Coronary artery (tissue), 2 donors: ENCODE data around the gene ASAP3.
A peak's percentile ranks its signal among the peaks of the same experiment; 100 is the strongest.

Source experiments
- DNase-seq: peaks from one replicate; pipeline ENCODE4 v3.0.0-alpha.2; 2017; ENCODE audit warnings: low spot score
- H3K27ac ChIP-seq, 2 donors: fragments of 200-600 bp; sonication (generic); one replicate each; pipeline ENCODE4 v1.5.1; 2016 to 2019
- H3K4me3 ChIP-seq: fragments of 200-600 bp; sonication (generic); 2 replicates; pipeline ENCODE4 v1.5.1; 2016; ENCODE audit warnings: mild to moderate bottlenecking, moderate library complexity
- TF ChIP-seq, protein P1 (sequence below): fragments of 200-600 bp; sonication (generic); IDR thresholded peaks from one replicate; pipeline ENCODE4 v1.5.1; 2019; ENCODE audit warnings: antibody characterized with exemption

ASAP3 gene

DNA sequence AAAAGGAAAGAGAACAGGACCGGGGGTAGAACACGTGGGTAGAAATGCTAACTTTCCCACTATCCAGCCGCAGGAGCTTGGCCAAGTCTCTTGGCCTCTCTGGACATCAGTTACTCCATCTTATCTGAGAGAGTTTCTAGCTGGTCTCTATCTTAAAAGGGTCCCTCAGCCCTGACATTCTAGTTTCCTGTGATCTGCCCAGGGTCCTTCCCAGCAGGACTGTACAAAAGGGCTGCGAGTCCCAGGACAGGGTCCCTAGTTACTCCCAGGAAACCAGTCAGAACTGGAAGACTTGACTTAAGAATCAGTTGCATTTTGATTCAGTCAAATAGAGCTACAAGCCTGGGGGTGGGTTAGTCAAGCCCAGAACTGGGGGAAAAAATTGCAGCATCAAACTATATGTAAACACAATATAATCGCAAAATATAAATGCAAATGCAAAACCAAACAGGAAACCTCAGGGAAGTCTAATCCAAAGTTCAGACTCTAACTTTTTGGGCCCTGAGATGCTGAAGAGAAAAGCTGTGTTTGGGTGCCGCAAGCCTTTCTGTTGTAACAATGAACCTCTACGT lies 2.9 kb downstream of the ASAP3 start:
- Histone ChIP-seq H3K27ac (peak overlapping the region in 1 of 2 donors; percentile 3), H3K4me3 (no peak overlapping the region)
- no peak for DNase-seq
- TF ChIP-seq, protein P1, sequence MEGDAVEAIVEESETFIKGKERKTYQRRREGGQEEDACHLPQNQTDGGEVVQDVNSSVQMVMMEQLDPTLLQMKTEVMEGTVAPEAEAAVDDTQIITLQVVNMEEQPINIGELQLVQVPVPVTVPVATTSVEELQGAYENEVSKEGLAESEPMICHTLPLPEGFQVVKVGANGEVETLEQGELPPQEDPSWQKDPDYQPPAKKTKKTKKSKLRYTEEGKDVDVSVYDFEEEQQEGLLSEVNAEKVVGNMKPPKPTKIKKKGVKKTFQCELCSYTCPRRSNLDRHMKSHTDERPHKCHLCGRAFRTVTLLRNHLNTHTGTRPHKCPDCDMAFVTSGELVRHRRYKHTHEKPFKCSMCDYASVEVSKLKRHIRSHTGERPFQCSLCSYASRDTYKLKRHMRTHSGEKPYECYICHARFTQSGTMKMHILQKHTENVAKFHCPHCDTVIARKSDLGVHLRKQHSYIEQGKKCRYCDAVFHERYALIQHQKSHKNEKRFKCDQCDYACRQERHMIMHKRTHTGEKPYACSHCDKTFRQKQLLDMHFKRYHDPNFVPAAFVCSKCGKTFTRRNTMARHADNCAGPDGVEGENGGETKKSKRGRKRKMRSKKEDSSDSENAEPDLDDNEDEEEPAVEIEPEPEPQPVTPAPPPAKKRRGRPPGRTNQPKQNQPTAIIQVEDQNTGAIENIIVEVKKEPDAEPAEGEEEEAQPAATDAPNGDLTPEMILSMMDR: no peak

DNA sequence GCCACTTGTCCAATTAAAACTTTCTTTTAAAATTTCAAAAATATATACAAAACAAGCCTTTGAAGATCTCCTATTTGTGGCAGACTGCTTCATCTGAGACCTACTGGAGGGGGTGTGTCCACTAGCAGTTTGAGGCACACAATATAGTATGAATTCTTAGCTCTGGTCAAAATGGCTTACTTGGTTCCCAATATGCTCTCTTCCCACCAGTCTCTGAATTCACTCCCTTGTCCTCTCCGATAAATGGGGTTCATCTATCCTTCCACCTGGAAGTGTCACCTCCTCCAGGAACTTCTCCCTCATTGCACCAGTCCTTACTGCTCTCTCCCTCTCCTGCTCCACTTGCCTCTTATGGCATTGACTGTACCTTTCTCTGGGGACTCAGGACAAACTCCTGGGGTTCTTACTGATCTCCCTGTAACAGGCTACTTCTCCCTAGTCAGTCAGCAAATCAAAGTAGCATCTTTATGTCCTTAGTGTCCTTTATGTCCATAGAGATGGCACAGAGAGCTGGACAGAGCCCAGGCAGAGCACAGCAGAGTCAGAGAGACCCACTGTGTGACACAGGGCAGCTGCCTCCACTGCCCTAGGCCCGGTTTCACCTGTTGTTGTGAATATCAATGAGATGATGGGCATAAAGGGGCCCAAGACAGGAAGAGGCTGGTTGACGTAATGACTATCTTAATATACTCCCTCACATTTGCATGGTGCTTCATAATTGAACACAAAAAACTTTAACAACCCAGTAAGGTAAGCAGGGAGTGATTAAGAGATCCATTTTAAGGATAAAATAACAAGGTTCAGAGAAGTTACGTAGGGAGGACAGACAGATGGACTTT lies 3.6 kb downstream of the ASAP3 start:
- Histone ChIP-seq H3K27ac (peak overlapping the region in 1 of 2 donors; percentile 3), H3K4me3 (no peak overlapping the region)
- DNase-seq: no peak
- TF ChIP-seq, protein P1: no peak

DNA sequence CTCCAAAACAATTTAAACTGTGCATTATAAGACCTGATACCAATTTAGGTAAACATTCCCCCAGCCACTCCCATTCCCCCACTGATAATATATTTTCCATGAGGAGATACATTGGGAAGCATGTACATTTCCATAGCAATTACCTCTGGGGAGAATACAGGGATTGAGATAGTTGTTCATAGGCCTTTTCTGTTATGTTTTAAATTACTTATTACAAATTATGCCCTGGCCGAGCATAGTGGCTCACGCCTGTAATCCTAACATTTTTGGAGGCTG lies 4.4 kb downstream of the ASAP3 start:
- H3K4me3 ChIP-seq: no peak overlapping the region
- H3K27ac ChIP-seq: peak overlapping the region in 1 of 2 donors; percentile 33
- no peak for DNase-seq
- TF ChIP-seq, protein P1: no peak

DNA sequence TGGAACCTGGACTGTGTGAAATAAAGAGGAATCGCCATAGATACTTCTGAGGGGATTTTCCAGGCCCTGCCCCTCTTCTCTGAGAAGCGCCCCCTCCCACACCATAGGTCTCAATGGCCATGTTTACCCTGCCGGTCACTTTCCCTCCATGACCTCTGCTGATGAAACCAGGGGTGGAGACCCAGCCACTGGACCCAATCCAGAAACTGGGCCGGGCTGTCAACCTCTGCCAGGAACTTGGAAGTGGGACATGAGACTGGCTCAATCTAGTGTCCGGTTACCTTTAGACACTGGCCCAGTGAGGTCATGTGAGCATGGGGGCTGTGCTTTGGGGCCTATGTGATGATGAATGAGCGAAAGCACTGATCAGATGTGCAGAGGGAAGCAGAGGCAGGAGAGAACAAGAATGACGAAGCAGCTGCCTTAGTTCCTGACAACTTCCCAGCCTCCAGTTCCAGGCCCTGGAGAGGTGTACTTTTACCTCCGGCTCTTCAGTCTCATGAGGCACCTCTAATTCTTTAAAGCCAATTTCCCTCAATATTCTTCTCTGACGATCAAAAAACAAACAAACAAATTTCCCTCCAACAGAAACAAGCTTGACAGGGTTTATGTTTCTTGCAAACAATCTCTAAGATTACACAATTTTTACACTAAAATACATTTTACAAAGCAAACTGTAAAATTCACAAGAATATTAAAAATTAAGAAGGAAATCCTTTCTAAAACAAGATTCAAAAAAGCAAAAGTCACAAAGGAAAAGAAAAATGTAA lies 4.9 kb downstream of the ASAP3 start:
- Histone ChIP-seq H3K4me3 (peak overlapping the region; percentile 7), H3K27ac (peak overlapping the region in 1 of 2 donors; percentile 64)
- TF ChIP-seq, protein P1: no peak
- peak; percentile 86 for DNase-seq

DNA sequence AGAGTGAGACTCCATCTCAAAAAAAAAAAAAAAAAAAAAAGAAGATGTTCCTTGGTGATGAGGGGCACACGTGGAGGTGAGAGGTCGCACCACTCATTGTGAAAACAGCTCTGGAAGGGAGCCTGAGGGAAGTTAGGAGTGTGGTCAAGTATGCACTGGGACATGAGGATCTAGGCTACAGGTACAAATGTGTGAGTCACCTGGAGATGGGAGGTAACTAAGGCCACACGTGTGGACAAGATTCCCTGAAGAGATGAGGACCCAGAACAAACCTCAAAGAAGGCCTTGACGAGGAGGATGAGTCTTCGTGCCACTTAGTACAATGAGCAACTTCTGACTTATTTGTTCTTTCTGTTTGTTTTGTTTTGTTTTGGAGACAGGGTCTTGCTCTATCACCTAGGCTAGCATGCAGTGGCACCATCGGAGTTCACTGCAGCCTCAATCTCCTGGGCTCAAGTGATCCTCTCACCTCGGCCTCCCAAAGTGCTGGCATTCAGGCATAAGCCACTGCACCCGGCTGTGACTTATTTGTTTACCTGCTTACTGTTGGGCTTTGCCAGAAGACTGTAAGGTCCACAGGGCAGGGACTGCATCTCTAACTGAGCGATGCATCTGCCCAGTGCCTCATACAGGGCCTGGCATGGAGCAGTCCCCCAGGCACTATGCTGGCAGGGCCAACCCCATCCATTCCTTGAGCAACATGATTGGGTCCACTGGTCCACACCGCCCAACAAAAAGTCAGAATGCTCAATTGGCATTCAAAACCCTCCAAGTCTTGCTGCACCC lies 6.4 kb downstream of the ASAP3 start:
- Histone ChIP-seq H3K27ac (no peak overlapping the region), H3K4me3 (no peak overlapping the region)
- no peak for DNase-seq
- TF ChIP-seq, protein P1: no peak

DNA sequence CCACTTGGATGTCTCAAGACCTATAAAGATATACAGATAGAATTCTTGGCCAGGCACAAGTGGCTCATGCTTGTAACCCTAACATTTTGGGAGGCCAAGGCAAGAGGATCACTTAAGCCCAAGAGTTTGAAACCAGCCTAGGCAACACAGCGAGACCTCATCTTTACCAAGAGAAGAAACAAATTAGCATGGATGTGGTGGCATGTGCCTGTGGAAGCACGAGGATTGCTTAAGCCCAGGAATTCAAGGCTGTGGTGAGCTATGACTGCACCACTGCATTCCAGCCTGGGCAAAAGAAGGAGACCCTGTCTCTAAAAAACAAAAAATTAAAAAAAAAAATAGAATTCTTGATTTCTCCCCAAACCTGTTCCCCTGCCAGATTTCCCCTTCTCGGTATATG lies 8.3 kb downstream of the ASAP3 start:
- Histone ChIP-seq H3K4me3 (no peak overlapping the region), H3K27ac (peak overlapping the region; percentile 40 to 62)
- no peak for DNase-seq
- TF ChIP-seq, protein P1: no peak
